Ectodermal cell (in vitro differentiated cells): ENCODE measurements around the gene SLC26A11.
"Not testable (repeated sequence)": the region's sequence is repeated elsewhere in the genome, so short reads cannot be mapped to it uniquely, and the experiment has no call there.

Experiments
- H3K27ac ChIP-seq: 2 replicates; pipeline ENCODE4 v1.7.0; 2013; ENCODE audit warnings: mild to moderate bottlenecking, low read depth, low read length; ENCODE audit not compliant: insufficient read depth, poor library complexity, severe bottlenecking
- H3K27me3 ChIP-seq: 2 replicates; pipeline ENCODE4 v1.7.0; 2013; ENCODE audit warnings: mild to moderate bottlenecking, low read length; ENCODE audit not compliant: insufficient read depth, control insufficient read depth, poor library complexity, severe bottlenecking
- H3K36me3 ChIP-seq: one replicate; pipeline ENCODE4 v1.7.0; 2013; ENCODE audit warnings: low read length; ENCODE audit not compliant: control insufficient read depth, insufficient read depth
- H3K4me1 ChIP-seq: one replicate; pipeline ENCODE4 v1.7.0; 2013; ENCODE audit warnings: low read length; ENCODE audit not compliant: control insufficient read depth, insufficient read depth
- H3K4me3 ChIP-seq: 2 replicates; pipeline ENCODE4 v1.7.0; 2013; ENCODE audit warnings: low read depth, low read length, control low read depth; ENCODE audit not compliant: insufficient read depth
- H3K9me3 ChIP-seq: 2 replicates; pipeline ENCODE4 v1.7.0; 2013; ENCODE audit warnings: mild to moderate bottlenecking, low read length, moderate library complexity; ENCODE audit not compliant: control insufficient read depth
- WGBS, 2 experiments: methylation state at CpG; one replicate each; pipeline ENCODE4 v1.1.7; 2013; ENCODE audit warnings: missing lambda C conversion rate in 2 of 2; 5-methylcytosine and 5-hydroxymethylcytosine counted together

SLC26A11 gene

DNA sequence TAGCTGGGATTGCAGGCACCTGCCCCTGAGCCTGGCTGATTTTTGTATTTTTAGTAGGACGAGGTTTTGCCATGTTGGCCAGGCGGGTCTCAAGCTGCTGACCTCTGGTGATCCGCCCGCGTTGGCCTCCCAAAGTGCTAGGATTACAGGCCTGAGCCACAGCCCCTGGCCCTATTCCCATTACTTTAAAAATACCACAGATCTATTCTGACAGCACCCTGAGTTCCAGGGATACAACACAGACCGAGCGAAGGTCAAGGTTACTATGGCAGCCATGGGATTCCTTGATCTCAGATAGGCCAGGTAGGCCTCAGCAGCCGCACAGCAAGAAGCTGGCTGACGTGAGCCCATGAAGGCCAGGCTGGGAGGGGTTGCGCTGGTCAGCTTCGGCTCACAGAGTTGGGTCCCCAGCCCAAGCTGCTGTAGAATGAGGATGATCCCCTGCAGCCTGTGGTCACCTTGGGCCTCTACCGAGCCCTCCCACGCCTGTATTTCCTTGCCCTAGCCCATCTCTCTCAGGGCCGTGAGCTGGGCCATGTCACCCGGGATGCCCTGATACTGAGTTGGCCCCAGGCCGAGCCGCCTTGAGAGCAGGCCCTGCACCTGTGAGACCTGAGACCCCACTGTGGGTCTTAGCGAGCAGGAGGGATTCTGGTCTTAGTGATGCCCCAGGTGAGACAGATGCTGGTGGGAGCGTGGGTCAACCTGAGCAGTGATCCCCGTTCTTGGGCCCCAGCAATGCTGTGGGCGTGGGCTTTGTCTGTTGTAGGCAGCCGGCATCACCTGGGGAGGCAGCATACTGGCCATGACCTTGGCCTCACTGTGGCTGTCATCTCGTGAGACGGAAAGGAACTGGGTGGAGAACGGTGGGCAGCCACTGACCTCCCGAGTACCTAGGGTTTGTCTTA is 23.6 kb downstream of the SLC26A11 start:
- H3K36me3 ChIP-seq = peaks cover 12% of the 10 kb centered on the region
- no peak overlapping the region for H3K4me3 ChIP-seq
- H3K27me3 ChIP-seq = no peaks in the 10 kb centered on the region
- no peaks in the 10 kb centered on the region for H3K9me3 ChIP-seq
- WGBS, 2 experiments = 95% methylated on average over 26 of the region's 26 CpGs
- no peaks in the 10 kb centered on the region for H3K4me1 ChIP-seq
- no peak overlapping the region for H3K27ac ChIP-seq

DNA sequence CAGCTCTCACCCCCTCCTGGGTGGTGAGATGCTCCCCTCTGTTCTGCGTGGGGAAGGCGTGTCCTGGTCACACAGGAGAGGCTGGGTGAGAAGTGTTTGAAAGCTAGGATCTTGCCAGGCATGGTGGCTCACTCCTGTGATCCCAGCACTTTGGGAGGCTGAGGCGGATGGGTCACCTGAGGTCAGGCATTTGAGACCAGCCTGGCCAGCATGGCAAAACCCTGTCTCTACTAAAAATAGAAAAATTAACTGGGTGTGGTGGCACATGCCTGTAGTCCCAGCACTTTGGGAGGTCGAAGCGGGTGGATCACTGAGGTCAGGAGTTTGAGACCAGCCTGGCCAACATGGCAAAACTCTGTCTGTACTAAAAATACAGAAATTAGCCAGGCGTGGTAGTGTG is 24.2 kb downstream of the SLC26A11 start:
- peaks cover 12% of the 10 kb centered on the region for H3K36me3 ChIP-seq
- H3K9me3 ChIP-seq, H3K4me3 ChIP-seq, H3K4me1 ChIP-seq, H3K27ac ChIP-seq, H3K27me3 ChIP-seq: not testable (repeated sequence)
- 93 to 94% methylated on average over 6 of the region's 6 CpGs for whole genome bisulfite sequencing, 2 experiments

DNA sequence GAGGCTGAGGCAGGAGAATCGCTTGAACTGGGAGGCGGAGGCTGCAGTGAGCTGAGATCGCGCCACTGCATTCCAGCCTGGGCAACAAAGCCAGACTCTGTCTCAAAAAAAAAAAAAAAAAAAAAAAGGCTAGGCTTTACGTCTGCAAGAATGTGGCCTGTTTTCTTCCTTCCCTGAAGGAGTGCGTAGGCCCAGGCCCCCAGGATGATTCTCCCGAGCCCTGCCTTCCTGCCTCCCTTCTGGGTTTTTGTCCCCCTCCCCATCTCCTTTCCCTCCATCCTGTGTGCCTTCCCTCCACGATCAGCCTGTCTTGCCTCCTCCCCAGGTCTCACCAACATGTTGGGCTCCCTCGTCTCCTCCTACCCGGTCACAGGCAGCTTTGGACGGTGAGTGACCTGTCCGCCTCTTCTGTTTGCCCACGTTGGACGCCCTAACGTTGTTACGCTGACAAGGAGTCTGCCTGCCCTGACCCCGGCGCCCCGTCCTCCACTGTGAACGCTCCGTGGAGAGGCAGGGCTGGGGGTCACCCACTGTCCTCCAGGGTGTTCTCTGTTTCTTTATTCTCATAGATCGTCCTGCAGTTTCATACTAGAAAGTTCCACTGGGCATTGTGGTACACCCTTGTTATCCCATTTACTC is 24.8 kb downstream of the SLC26A11 start:
- 94% methylated on average over 22 of the region's 22 CpGs for WGBS, 2 experiments
- Histone ChIP-seq H3K27me3 (no peaks in the 10 kb centered on the region), H3K36me3 (peaks cover 12% of the 10 kb centered on the region), H3K9me3 (no peaks in the 10 kb centered on the region), H3K4me1 (no peaks in the 10 kb centered on the region), H3K27ac (no peak overlapping the region), H3K4me3 (no peak overlapping the region)

DNA sequence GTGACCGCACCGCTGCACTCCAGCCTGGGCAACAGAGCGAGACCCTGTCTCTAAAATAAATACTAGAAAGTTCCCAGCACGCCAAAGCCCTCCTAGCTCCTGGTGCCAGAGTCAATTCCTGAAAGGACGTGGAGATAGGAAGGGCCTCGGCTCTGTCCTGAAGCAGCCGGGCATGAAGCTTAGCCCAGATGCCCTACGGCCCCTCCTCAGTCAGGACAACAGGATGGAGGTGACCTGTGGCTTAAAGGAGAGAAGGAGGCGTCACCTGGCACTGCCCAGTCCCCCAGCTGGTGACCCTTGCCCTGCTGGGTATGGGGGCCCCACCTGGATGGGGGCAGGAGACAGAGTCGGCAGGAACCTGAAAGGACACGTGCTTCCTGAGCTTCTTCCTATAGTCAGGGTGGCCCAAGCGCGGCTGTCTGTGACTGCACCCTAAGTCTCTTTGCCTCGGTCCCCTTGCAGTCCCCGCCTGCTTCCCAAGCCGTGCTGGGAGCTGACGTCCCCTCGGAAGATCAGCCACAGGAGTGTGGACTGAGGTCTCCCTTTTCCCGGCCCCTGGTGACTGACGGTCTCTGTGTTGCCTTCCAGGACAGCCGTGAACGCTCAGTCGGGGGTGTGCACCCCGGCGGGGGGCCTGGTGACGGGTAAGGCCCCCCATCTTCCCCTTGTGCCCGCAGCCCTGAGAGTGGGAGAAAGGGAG is 25.5 kb downstream of the SLC26A11 start:
- Histone ChIP-seq H3K27me3 (no peaks in the 10 kb centered on the region), H3K27ac (no peak overlapping the region), H3K4me3 (no peak overlapping the region), H3K36me3 (peaks cover 12% of the 10 kb centered on the region), H3K4me1 (no peaks in the 10 kb centered on the region), H3K9me3 (no peaks in the 10 kb centered on the region)
- WGBS, 2 experiments = 95 to 96% methylated on average over 27 of the region's 27 CpGs

DNA sequence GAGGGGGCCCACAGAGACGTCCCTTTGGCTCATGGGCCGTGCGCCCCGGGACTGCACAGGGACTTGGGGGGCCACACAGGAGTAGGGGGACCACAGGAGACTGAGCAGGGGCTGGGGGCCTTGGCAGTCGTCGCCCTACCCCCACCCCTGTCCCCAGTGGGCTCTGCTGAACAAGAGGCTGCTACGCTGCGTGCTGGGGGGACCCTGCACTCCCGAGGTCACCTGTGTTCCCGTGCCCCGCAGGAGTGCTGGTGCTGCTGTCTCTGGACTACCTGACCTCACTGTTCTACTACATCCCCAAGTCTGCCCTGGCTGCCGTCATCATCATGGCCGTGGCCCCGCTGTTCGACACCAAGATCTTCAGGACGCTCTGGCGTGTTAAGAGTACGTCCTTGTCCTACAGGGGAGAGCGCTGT is 26.0 kb downstream of the SLC26A11 start:
- 95 to 96% methylated on average over 19 of the region's 19 CpGs for WGBS, 2 experiments
- no peaks in the 10 kb centered on the region for H3K27me3 ChIP-seq
- H3K36me3 ChIP-seq = peaks cover 12% of the 10 kb centered on the region
- H3K4me1 ChIP-seq = no peaks in the 10 kb centered on the region
- no peaks in the 10 kb centered on the region for H3K9me3 ChIP-seq
- H3K4me3 ChIP-seq = no peak overlapping the region
- no peak overlapping the region for H3K27ac ChIP-seq

DNA sequence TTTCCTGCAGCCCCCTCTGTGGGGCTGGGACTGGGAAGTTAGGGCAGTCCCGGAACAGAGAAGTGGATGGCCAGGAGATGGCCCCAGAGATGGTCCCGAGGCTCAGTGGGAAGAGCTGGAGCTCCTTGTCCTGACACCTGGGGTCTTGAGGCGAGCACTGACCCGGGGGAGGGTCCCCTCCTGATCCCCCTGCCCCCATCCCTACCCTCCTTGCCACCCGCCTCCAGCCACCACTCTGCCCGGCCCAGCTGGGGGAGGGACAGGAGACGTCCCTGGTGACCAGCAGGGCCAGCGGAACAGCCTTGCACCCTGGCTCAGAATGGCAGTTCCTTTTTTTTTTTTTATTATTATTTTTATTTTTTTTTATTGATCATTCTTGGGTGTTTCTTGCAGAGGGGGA is 26.5 kb downstream of the SLC26A11 start:
- Histone ChIP-seq H3K4me3 (no peak overlapping the region), H3K27me3 (no peaks in the 10 kb centered on the region), H3K27ac (no peak overlapping the region), H3K9me3 (no peaks in the 10 kb centered on the region), H3K4me1 (no peaks in the 10 kb centered on the region), H3K36me3 (peaks cover 9% of the 10 kb centered on the region)
- WGBS, 2 experiments = 88 to 92% methylated on average over 7 to 8 of the region's 8 CpGs

DNA sequence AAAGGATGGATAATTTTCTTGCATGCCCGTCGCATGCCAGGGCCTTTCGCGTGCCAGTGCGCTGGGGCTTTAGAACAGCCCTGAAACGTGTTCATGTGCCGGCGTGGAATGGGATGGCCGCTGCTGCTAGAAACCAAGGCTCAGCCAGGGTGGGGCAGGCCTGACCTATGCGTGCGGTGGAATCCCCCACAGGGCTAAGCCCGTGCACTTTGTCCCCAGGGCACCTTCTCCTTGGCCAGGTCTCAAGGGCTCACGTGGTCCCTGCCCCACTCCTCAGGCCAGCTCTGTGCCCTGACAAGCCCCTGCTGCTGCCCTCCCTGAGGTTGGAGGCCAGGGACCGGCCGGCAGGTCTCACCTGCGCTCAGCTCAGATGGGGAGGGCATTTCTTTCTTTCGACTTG is 27.3 kb downstream of the SLC26A11 start:
- Histone ChIP-seq H3K4me1 (no peaks in the 10 kb centered on the region), H3K27me3 (no peaks in the 10 kb centered on the region), H3K9me3 (no peaks in the 10 kb centered on the region), H3K4me3 (no peak overlapping the region), H3K36me3 (peaks cover 8% of the 10 kb centered on the region), H3K27ac (no peak overlapping the region)
- 96% methylated on average over 17 of the region's 17 CpGs for WGBS, 2 experiments

DNA sequence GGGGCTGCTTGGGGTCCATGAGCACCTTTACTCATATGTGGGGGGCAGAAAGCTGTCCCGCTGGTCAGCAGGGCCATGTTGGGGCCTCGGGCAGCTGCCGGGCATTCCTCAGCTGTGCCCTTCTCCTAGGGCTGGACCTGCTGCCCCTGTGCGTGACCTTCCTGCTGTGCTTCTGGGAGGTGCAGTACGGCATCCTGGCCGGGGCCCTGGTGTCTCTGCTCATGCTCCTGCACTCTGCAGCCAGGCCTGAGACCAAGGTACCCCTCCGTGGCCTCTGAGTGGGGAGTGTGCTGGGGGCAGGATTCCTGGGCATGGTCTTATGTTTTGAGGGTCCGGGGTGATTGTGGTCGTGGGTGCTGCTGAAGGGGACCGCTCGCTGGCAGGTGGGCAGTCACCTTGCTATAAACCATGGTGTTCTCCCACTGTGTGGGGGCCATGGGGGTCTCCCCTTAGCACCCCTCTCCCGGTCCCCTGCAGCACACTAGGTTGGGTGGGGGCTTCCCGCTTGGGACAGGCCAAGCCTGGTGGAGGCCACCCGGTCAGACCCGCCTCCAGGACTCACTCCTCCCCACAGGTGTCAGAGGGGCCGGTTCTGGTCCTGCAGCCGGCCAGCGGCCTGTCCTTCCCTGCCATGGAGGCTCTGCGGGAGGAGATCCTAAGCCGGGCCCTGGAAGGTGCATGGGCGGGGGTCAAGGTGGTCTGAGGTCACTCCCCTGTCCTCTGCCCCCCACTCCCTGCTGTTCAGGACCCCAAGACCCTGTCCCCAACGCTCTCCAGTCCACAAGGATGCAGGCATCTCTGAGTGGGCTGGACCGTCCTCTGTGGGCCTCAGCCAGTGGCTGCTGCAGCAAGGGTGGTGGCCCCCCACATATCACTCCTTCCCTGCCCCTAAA is 28.0 kb downstream of the SLC26A11 start:
- Histone ChIP-seq H3K4me1 (no peaks in the 10 kb centered on the region), H3K4me3 (no peak overlapping the region), H3K27ac (no peak overlapping the region), H3K36me3 (peaks cover 8% of the 10 kb centered on the region), H3K9me3 (no peaks in the 10 kb centered on the region), H3K27me3 (no peaks in the 10 kb centered on the region)
- whole genome bisulfite sequencing, 2 experiments = 93 to 94% methylated on average over 23 of the region's 23 CpGs

DNA sequence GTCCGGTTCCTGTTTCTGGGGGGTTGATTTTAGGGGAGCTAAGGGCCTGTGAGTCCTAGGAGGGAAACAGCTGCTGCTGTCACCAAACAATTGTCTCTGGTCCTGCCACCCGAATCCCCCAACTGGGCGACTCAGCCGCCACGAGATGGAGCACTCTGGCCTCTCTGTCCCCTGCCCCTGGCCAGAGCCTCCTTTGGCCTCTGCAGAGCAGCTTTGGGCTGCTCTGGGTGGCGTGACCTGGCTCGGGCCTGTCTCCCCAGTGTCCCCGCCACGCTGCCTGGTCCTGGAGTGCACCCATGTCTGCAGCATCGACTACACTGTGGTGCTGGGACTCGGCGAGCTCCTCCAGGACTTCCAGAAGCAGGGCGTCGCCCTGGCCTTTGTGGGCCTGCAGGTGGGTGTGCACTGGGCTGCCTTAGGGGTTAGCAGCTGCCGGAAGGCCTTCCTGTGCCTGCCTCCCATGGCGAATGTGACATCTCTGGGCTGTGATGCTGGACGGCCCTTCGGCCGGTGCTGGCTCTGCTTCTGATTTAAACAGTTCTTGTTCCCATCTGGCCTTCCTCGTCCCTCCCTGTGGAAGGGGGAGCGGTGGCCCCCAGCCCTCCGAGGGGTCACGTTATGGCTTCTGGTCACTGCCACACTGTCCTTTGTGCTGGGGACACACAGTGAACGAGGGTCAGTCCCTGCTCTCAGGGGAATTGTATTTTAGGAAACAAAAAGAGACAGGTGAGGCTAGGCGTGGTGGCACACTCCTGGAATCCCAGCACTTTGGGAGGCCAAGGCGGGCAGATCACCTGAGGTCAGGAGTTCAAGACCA is 28.9 kb downstream of the SLC26A11 start:
- 91 to 92% methylated on average over 26 of the region's 26 CpGs for WGBS, 2 experiments

More for the DNA sequence above, 28.9 kb downstream of the SLC26A11 start:
- Histone ChIP-seq H3K36me3 (peaks cover 8% of the 10 kb centered on the region), H3K9me3 (no peaks in the 10 kb centered on the region), H3K4me1 (no peaks in the 10 kb centered on the region), H3K27ac (no peak overlapping the region), H3K4me3 (no peak overlapping the region), H3K27me3 (no peaks in the 10 kb centered on the region)
